ENCODE data around the gene RNU6-7.

Gene RNU6-7

DNA sequence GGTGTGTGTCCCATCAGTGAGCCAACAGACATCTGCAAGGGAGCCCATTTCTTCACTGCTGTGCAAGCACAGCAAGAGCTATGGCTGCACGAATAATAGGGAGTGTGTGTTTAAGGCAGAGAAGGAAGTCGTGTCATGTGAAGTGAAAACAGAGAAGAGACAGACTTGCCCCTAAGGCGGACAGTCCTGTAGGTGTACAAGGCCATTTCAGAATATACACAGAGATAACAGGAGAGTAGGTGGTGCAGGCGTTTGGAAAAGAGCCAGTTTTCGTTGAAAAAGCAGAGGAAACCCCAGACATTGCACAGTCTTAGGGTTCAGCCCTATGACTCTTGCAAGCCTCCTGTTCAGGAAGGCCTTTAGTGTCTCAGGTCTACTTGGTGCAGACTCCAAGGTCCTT, 47.5 kb downstream of the RNU6-7 start:
- no peak overlapping the region for H3K4me3 ChIP-seq (ENCODE audit: control insufficient read depth, low read depth, low read length)
- no peak for DNase-seq (ENCODE audit: low read depth)
- TF ChIP-seq, protein P1, sequence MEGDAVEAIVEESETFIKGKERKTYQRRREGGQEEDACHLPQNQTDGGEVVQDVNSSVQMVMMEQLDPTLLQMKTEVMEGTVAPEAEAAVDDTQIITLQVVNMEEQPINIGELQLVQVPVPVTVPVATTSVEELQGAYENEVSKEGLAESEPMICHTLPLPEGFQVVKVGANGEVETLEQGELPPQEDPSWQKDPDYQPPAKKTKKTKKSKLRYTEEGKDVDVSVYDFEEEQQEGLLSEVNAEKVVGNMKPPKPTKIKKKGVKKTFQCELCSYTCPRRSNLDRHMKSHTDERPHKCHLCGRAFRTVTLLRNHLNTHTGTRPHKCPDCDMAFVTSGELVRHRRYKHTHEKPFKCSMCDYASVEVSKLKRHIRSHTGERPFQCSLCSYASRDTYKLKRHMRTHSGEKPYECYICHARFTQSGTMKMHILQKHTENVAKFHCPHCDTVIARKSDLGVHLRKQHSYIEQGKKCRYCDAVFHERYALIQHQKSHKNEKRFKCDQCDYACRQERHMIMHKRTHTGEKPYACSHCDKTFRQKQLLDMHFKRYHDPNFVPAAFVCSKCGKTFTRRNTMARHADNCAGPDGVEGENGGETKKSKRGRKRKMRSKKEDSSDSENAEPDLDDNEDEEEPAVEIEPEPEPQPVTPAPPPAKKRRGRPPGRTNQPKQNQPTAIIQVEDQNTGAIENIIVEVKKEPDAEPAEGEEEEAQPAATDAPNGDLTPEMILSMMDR (IDR thresholded peaks at IDR 0.05; ENCODE audit: control insufficient read depth, insufficient read depth, low read depth, low read length, missing control alignments): no peak

DNA sequence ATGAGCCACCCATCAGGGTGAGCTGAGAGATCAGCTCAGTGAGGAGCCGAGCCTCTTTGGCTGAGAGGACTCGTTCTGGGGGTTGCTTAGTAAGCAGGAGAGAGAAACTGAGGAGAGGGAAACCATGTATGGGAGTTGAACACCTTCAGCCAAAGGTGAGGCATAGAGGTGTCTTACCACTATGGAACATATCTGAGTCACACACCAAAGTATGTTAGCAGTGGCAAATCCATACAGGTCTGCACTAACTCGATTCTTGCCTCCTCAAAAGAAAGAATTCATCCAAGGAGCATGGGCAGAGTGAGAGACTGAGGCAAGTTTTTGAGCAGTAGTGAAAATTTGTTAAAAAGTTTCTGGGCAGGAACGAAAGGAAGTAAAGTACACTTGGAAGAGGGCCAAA, 47.9 kb downstream of the RNU6-7 start:
- H3K4me3 ChIP-seq (ENCODE audit: control insufficient read depth, low read depth, low read length): no peak overlapping the region

DNA sequence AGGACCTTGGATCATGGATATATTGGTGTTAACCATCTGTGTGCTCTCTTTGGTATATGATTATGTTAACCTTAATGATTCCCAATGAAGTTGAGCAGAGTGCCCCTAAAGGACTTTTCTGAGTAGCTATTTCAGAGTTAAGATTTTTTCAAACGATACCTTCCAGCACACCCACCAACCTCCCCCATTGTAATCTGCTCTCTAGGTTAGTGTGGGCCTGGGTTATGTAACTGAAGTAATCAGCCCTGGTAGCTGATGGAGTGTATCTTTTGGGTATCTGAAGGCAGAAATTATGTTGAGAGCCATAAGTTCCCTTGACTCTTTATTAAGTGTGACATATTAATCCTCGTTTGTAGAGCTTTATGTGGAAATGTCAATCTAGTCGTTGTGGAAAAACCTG, 48.8 kb downstream of the RNU6-7 start:
- TF ChIP-seq, protein P1 (IDR thresholded peaks at IDR 0.05; ENCODE audit: control insufficient read depth, insufficient read depth, low read depth, low read length, missing control alignments): no peak
- no peak overlapping the region for H3K4me3 ChIP-seq (ENCODE audit: control insufficient read depth, low read depth, low read length)
- no peak for DNase-seq (ENCODE audit: low read depth)

More for the DNA sequence above, 47.9 kb downstream of the RNU6-7 start:
- TF ChIP-seq, protein P1 (IDR thresholded peaks at IDR 0.05; ENCODE audit: control insufficient read depth, insufficient read depth, low read depth, low read length, missing control alignments): no peak
- no peak for DNase-seq (ENCODE audit: low read depth)

DNA sequence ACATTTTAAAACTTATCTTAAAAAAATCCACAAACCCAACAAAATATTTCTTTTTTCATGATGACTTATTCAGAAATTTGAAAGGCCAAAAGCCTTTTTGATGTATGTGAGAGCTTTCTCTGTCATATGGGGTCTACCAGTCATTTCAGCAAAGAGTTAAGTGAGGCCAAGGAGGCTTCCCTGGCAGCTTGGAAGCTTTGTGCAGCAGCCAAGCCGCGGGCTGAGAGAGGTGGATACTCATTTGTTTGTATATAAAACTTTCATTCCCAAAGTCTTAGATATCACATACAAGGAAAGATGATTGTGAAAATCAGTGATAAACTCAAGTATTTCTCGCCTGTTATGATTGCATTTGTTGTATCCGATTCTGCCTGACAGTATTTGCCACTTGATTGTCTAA, 49.7 kb downstream of the RNU6-7 start:
- TF ChIP-seq, protein P1 (IDR thresholded peaks at IDR 0.05; ENCODE audit: control insufficient read depth, insufficient read depth, low read depth, low read length, missing control alignments): no peak
- no peak overlapping the region for H3K4me3 ChIP-seq (ENCODE audit: control insufficient read depth, low read depth, low read length)
- no peak for DNase-seq (ENCODE audit: low read depth)

All from AG09309 (cell line).